Stimulated activated naive B cell treated with anti-CD40 and anti-IgM and Interleukin-4, amounts not matched to agents 10 μg/mL and 1 μg/mL and 100 μg/mL, for 72 hours (primary cell): Measurements from ENCODE around the gene LIMK1.
"Not testable (repeated sequence)": the region's sequence is repeated elsewhere in the genome, so short reads cannot be mapped to it uniquely, and the experiment has no call there.

Source experiments
- ATAC-seq, 2 donors: fragments of 150-1000 bp; cut with Tn5 transposase; replicated peaks; 2 replicates each; pipeline ENCODE4 v1.10.0; 2021; ENCODE audit warnings: moderate library complexity in 1 of 2
- DNase-seq: peaks from one replicate; pipeline ENCODE4 v3.0.0; 2021
- H3K27ac Mint-ChIP-seq: one replicate; pipeline ENCODE4 v1.8.0; 2022; ENCODE audit warnings: mild to moderate bottlenecking, mixed read lengths
- H3K27me3 Mint-ChIP-seq, 2 donors: one replicate each; pipeline ENCODE4 v1.8.0; 2022; ENCODE audit warnings: mixed read lengths in 2 of 2
- H3K36me3 Mint-ChIP-seq, 2 donors: one replicate each; pipeline ENCODE4 v1.8.0; 2022; ENCODE audit warnings: mixed read lengths in 2 of 2, mild to moderate bottlenecking in 1 of 2
- H3K4me1 Mint-ChIP-seq, 2 donors: one replicate each; pipeline ENCODE4 v1.8.0; 2022; ENCODE audit warnings: mixed read lengths in 2 of 2, mild to moderate bottlenecking in 1 of 2
- H3K4me3 Mint-ChIP-seq, 2 donors: one replicate each; pipeline ENCODE4 v1.8.0; 2022; ENCODE audit warnings: mild to moderate bottlenecking in 2 of 2, mixed read lengths in 2 of 2, moderate library complexity in 1 of 2
- H3K9me3 Mint-ChIP-seq, 2 donors: one replicate each; pipeline ENCODE4 v1.8.0; 2022; ENCODE audit warnings: mixed read lengths in 2 of 2, mild to moderate bottlenecking in 1 of 2

Gene LIMK1

GRCh38 chr7:74083117-74083876 is at the start of gene LIMK1:
TSS of gene LIMK1 (plus strand) at chr7:74083804. CDS start at chr7:74083991, 187 bp downstream.
- Mint-ChIP-seq H3K4me3 (peak within 1 kb of the TSS; percentile 84 to 91), H3K27ac (peak within 1 kb of the TSS; percentile 75), H3K4me1 (peaks cover 18 to 20% of the 10 kb centered on the region in 2 donors), H3K27me3 (no peaks in the 10 kb centered on the region), H3K36me3 (peaks cover 16 to 19% of the 10 kb centered on the region in 2 donors), H3K9me3 (no peaks in the 10 kb centered on the region)
- peak; percentile 87 to 92 for ATAC-seq
- peak; percentile 70 for DNase-seq

GRCh38 chr7:74037609-74038008 is 46.0 kb upstream of the LIMK1 start:
- no peaks in the 10 kb centered on the region for H3K36me3 Mint-ChIP-seq
- no peak overlapping the region for H3K4me3 Mint-ChIP-seq
- peaks cover 0 to 28% of the 10 kb centered on the region in 2 donors for H3K27me3 Mint-ChIP-seq
- H3K27ac Mint-ChIP-seq, result no peak overlapping the region
- no peaks in the 10 kb centered on the region for H3K4me1 Mint-ChIP-seq
- no peak for ATAC-seq
- no peak for DNase-seq
- no peaks in the 10 kb centered on the region for H3K9me3 Mint-ChIP-seq

- no peak overlapping the region for H3K27ac Mint-ChIP-seq
- no peaks in the 10 kb centered on the region for H3K4me1 Mint-ChIP-seq
- ATAC-seq (no peak), DNase-seq (no peak)
- H3K4me3 Mint-ChIP-seq, result no peak overlapping the region
- H3K27me3 Mint-ChIP-seq, result peaks cover 0 to 29% of the 10 kb centered on the region in 2 donors
- no peaks in the 10 kb centered on the region for H3K9me3 Mint-ChIP-seq
- H3K36me3 Mint-ChIP-seq, result no peaks in the 10 kb centered on the region
These were observed 45.2 kb upstream of the LIMK1 start for GRCh38 chr7:74038194-74038961.

GRCh38 chr7:74039337-74039736 is 44.3 kb upstream of the LIMK1 start:
- Mint-ChIP-seq H3K4me1 (no peaks in the 10 kb centered on the region), H3K9me3 (no peaks in the 10 kb centered on the region)

GRCh38 chr7:74040101-74040790 is 43.4 kb upstream of the LIMK1 start:
- Mint-ChIP-seq H3K9me3 (no peaks in the 10 kb centered on the region), H3K4me1 (no peaks in the 10 kb centered on the region), H3K4me3 (no peak overlapping the region), H3K27ac (no peak overlapping the region), H3K36me3 (no peaks in the 10 kb centered on the region), H3K27me3 (peaks cover 0 to 30% of the 10 kb centered on the region in 2 donors)
- no peak for ATAC-seq
- no peak for DNase-seq

More at GRCh38 chr7:74039337-74039736, 44.3 kb upstream of the LIMK1 start:
- Mint-ChIP-seq H3K27ac (no peak overlapping the region), H3K27me3 (peaks cover 0 to 30% of the 10 kb centered on the region in 2 donors), H3K36me3 (no peaks in the 10 kb centered on the region), H3K4me3 (no peak overlapping the region)
- ATAC-seq (no peak), DNase-seq (no peak)

GRCh38 chr7:74040791-74041520 is 42.6 kb upstream of the LIMK1 start:
- ATAC-seq (no peak), DNase-seq (no peak)
- Mint-ChIP-seq H3K4me1 (no peaks in the 10 kb centered on the region), H3K9me3 (no peaks in the 10 kb centered on the region), H3K27me3 (peaks cover 0 to 30% of the 10 kb centered on the region in 2 donors), H3K36me3 (no peaks in the 10 kb centered on the region), H3K27ac (no peak overlapping the region), H3K4me3 (no peak overlapping the region)

- ATAC-seq (no peak), DNase-seq (no peak)
- H3K27ac Mint-ChIP-seq, result peak overlapping the region; percentile 25
- H3K4me3 Mint-ChIP-seq, result no peak overlapping the region
- H3K9me3 Mint-ChIP-seq, result no peaks in the 10 kb centered on the region
- H3K4me1 Mint-ChIP-seq, result no peaks in the 10 kb centered on the region
- H3K36me3 Mint-ChIP-seq, result no peaks in the 10 kb centered on the region
- peaks cover 0 to 28% of the 10 kb centered on the region in 2 donors for H3K27me3 Mint-ChIP-seq
These were observed 40.7 kb upstream of the LIMK1 start for GRCh38 chr7:74042746-74043522.

GRCh38 chr7:74043523-74043951 is 40.1 kb upstream of the LIMK1 start:
- ATAC-seq (no peak), DNase-seq (no peak)
- no peaks in the 10 kb centered on the region for H3K4me1 Mint-ChIP-seq
- H3K4me3 Mint-ChIP-seq, result no peak overlapping the region
- H3K27me3 Mint-ChIP-seq, result peaks cover 0 to 25% of the 10 kb centered on the region in 2 donors
- H3K36me3 Mint-ChIP-seq, result no peaks in the 10 kb centered on the region
- H3K9me3 Mint-ChIP-seq, result no peaks in the 10 kb centered on the region
- no peak overlapping the region for H3K27ac Mint-ChIP-seq

GRCh38 chr7:74044366-74045350 is 38.9 kb upstream of the LIMK1 start:
- Mint-ChIP-seq H3K4me3 (no peak overlapping the region), H3K27ac (no peak overlapping the region), H3K9me3 (no peaks in the 10 kb centered on the region), H3K27me3 (peaks cover 0 to 25% of the 10 kb centered on the region in 2 donors), H3K4me1 (no peaks in the 10 kb centered on the region), H3K36me3 (no peaks in the 10 kb centered on the region)
- ATAC-seq, result no peak
- no peak for DNase-seq

GRCh38 chr7:74046581-74046980 is 37.0 kb upstream of the LIMK1 start:
- not testable (repeated sequence) for DNase-seq, H3K27ac Mint-ChIP-seq, ATAC-seq, H3K36me3 Mint-ChIP-seq, H3K9me3 Mint-ChIP-seq, H3K4me1 Mint-ChIP-seq, H3K4me3 Mint-ChIP-seq
- peaks cover 0 to 14% of the 10 kb centered on the region in 2 donors for H3K27me3 Mint-ChIP-seq

GRCh38 chr7:74047804-74048380 is 35.7 kb upstream of the LIMK1 start:
- H3K4me3 Mint-ChIP-seq, result no peak overlapping the region
- peaks cover 0 to 6% of the 10 kb centered on the region in 2 donors for H3K27me3 Mint-ChIP-seq
- DNase-seq, result no peak
- no peak overlapping the region for H3K27ac Mint-ChIP-seq
- ATAC-seq, result no peak
- H3K36me3 Mint-ChIP-seq, result no peaks in the 10 kb centered on the region
- no peaks in the 10 kb centered on the region for H3K9me3 Mint-ChIP-seq
- no peaks in the 10 kb centered on the region for H3K4me1 Mint-ChIP-seq

- DNase-seq, result no peak
- no peak for ATAC-seq
- H3K4me1 Mint-ChIP-seq, result no peaks in the 10 kb centered on the region
- no peak overlapping the region for H3K27ac Mint-ChIP-seq
- H3K36me3 Mint-ChIP-seq, result no peaks in the 10 kb centered on the region
- no peaks in the 10 kb centered on the region for H3K9me3 Mint-ChIP-seq
- H3K4me3 Mint-ChIP-seq, result no peak overlapping the region
- H3K27me3 Mint-ChIP-seq, result peaks cover 0 to 9% of the 10 kb centered on the region in 2 donors
These were observed 34.5 kb upstream of the LIMK1 start for GRCh38 chr7:74048999-74049599.
